GM10248 (cell line): ENCODE measurements around the gene YEATS2.

ENCODE experiments used
- CTCF ChIA-PET: fragments of 300-600 bp; sonication (Branson Sonifier 250); formaldehyde crosslinking; extraction: SDS; loops from one replicate; lab custom pipeline; 2021; ENCODE audit warnings: antibody characterized with exemption; lab: Yijun Ruan, JAX
- POLR2A ChIA-PET: fragments of 350-650 bp; sonication (Branson Sonifier 250); formaldehyde crosslinking; extraction: SDS; loops from one replicate; lab custom pipeline; 2020; ENCODE audit warnings: antibody characterized with exemption; lab: Yijun Ruan, JAX
- DNase-seq: peaks from one replicate; pipeline ENCODE4 v3.0.0; 2012; ENCODE audit errors: extremely low spot score
- CTCF ChIP-seq: IDR thresholded peaks from 2 replicates; pipeline ENCODE4 v1.5.1; 2012; ENCODE audit warnings: mild to moderate bottlenecking, low read depth; ENCODE audit errors: extremely low read depth, missing control alignments, control extremely low read depth

YEATS2 gene

GRCh38 chr3:183697610-183698317 lies at the start of gene YEATS2:
YEATS2 (plus strand) TSS chr3:183697797; CDS start chr3:183715163, 17,366 bp downstream.
- CTCF ChIA-PET: interaction anchor here (0.9 to 2.1 kb wide), 7 partner anchors 10 to 218 kb away, joined by 3 to 6 read pairs (median 3); no protein-coding TSS in a partner anchor
- no peak for TF ChIP-seq CTCF
- POLR2A ChIA-PET: no interaction called here
- DNase-seq: peak; percentile 97

- TF ChIP-seq CTCF: no peak
- DNase-seq: no peak
- ChIA-PET CTCF (interaction anchor here (1.1 to 1.4 kb wide), 4 partner anchors 9 to 108 kb away, joined by 3 read pairs; partner anchors contain the start of gene YEATS2), POLR2A (no interaction called here)
Measured at GRCh38 chr3:183650554-183650953, 47.0 kb upstream of the YEATS2 start.

- POLR2A ChIA-PET: no interaction called here
- TF ChIP-seq CTCF: no peak
- CTCF ChIA-PET: interaction anchor here (1.3 to 2.2 kb wide), 2 partner anchors 9 to 178 kb away, joined by 3 to 12 read pairs; no protein-coding TSS in a partner anchor
- DNase-seq: no peak
Measured at GRCh38 chr3:183653209-183654064, 44.2 kb upstream of the YEATS2 start.

GRCh38 chr3:183654727-183655126 lies 42.9 kb upstream of the YEATS2 start:
- ChIA-PET POLR2A (no interaction called here), CTCF (interaction anchor here (1.2 to 2.2 kb wide), 5 partner anchors 11 to 180 kb away, joined by 3 to 12 read pairs (median 4); no protein-coding TSS in a partner anchor)
- no peak for TF ChIP-seq CTCF
- DNase-seq: no peak

GRCh38 chr3:183662099-183662498 lies 35.5 kb upstream of the YEATS2 start:
- POLR2A ChIA-PET: no interaction called here
- CTCF ChIA-PET: interaction anchor here (1.3 to 1.7 kb wide), 2 partner anchors 17 to 222 kb away, joined by 3 to 4 read pairs; partner anchors contain the start of gene PARL
- TF ChIP-seq CTCF: no peak
- DNase-seq: no peak

GRCh38 chr3:183664913-183665381 lies 32.6 kb upstream of the YEATS2 start:
- CTCF ChIA-PET: interaction anchor here (0.9 kb wide), 1 partner anchor 13 kb away, joined by 3 read pairs; no protein-coding TSS in a partner anchor
- POLR2A ChIA-PET: no interaction called here
- DNase-seq: no peak
- TF ChIP-seq CTCF: no peak
